Type B pancreatic cell (in vitro differentiated cells): ENCODE data around the gene CLIC4. TPM values are rescaled to one million over a fixed set of nuclear protein-coding genes. Genes with fewer than 3 reads are reported as not detected.
"Not testable (repeated sequence)": the region's sequence is repeated elsewhere in the genome, so short reads cannot be mapped to it uniquely, and the experiment has no call there.

Experiments used
- DNase-seq: peaks from one replicate; pipeline ENCODE4 v3.0.0; 2021; ENCODE audit warnings: mixed read lengths; ENCODE audit not compliant: unreplicated experiment; ENCODE audit errors: extremely low spot score
- H3K27ac Mint-ChIP-seq: 2 replicates; pipeline ENCODE4 v1.8.0; 2021; ENCODE audit warnings: mild to moderate bottlenecking, mixed read lengths
- H3K27me3 Mint-ChIP-seq: 2 replicates; pipeline ENCODE4 v1.8.0; 2021; ENCODE audit warnings: mixed read lengths
- H3K36me3 Mint-ChIP-seq: 2 replicates; pipeline ENCODE4 v1.8.0; 2021; ENCODE audit warnings: mixed read lengths
- H3K4me1 Mint-ChIP-seq: one replicate; pipeline ENCODE4 v1.8.0; 2021; ENCODE audit warnings: mixed read lengths; ENCODE audit not compliant: unreplicated experiment
- H3K4me3 Mint-ChIP-seq: 2 replicates; pipeline ENCODE4 v1.8.0; 2021; ENCODE audit warnings: mild to moderate bottlenecking, mixed read lengths
- H3K9me3 Mint-ChIP-seq: 2 replicates; pipeline ENCODE4 v1.8.0; 2021; ENCODE audit warnings: mixed read lengths
- total RNA-seq: library from RNA; stranded (reverse); gene quantifications from 2 replicates; pipeline ENCODE4 v1.2.1, GENCODE V29; 2021; ENCODE audit warnings: low replicate concordance
- TF ChIP-seq, protein P1 (sequence below): fragments of 200-600 bp; sonication (generic); conservative IDR thresholded peaks from 2 replicates; pipeline ENCODE4 v1.5.0; 2021; ENCODE audit warnings: antibody characterized with exemption, mild to moderate bottlenecking

The CLIC4 gene
- total RNA-seq, 1 donor from 2014 or later: 109 TPM

- TF ChIP-seq, protein P1, sequence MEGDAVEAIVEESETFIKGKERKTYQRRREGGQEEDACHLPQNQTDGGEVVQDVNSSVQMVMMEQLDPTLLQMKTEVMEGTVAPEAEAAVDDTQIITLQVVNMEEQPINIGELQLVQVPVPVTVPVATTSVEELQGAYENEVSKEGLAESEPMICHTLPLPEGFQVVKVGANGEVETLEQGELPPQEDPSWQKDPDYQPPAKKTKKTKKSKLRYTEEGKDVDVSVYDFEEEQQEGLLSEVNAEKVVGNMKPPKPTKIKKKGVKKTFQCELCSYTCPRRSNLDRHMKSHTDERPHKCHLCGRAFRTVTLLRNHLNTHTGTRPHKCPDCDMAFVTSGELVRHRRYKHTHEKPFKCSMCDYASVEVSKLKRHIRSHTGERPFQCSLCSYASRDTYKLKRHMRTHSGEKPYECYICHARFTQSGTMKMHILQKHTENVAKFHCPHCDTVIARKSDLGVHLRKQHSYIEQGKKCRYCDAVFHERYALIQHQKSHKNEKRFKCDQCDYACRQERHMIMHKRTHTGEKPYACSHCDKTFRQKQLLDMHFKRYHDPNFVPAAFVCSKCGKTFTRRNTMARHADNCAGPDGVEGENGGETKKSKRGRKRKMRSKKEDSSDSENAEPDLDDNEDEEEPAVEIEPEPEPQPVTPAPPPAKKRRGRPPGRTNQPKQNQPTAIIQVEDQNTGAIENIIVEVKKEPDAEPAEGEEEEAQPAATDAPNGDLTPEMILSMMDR: no peak
- Mint-ChIP-seq H3K36me3 (no peaks in the 10 kb centered on the region), H3K27ac (no peak overlapping the region)
Measured at GRCh38 chr1:24714859-24715520, 30.3 kb upstream of the CLIC4 start.

GRCh38 chr1:24715658-24716057 is 29.6 kb upstream of the CLIC4 start:
- H3K4me3 Mint-ChIP-seq: no peak overlapping the region
- H3K9me3 Mint-ChIP-seq: no peaks in the 10 kb centered on the region
- TF ChIP-seq, protein P1: no peak
- H3K4me1 Mint-ChIP-seq: no peaks in the 10 kb centered on the region
- H3K36me3 Mint-ChIP-seq: no peaks in the 10 kb centered on the region
- no peak overlapping the region for H3K27ac Mint-ChIP-seq
- DNase-seq: no peak
- H3K27me3 Mint-ChIP-seq: no peaks in the 10 kb centered on the region

More at GRCh38 chr1:24714859-24715520, 30.3 kb upstream of the CLIC4 start:
- Mint-ChIP-seq H3K9me3 (no peaks in the 10 kb centered on the region), H3K4me1 (no peaks in the 10 kb centered on the region), H3K27me3 (no peaks in the 10 kb centered on the region), H3K4me3 (no peak overlapping the region)
- DNase-seq: no peak

DNA sequence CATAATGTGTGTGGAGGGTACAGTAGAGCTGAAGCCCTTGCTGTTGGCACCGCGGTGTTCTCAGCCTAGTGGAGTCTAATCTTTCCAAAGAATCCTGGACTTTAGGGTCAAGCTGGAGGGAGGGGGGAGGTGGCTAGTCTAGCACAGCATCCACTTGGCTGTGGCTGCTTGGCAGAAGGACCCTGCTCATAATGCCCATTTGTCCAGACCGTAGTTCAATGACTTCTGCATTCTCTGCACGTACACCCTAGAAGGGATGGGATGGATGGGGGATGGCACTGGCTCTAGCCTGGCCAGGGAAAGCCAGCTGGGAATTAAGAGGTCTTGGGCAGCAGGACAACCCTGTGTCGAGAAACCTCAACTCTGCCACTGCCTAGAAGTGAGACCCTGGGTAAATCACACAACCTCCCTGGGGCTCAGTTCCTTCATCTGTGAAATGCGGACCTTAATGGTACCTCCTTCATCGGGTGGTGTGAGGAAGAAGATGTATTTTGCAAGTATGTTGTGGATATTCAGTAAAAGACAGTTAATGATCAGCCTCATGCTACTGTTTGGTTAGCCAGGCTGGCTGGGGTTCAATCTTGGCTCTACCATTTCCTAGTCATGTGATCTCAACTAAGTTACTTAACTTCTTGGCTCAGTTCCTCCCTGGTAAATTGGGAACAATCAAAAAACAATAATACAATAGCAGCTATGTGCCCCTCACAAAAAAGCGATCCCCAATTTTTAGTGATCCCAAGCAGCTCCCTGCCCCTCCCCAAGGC is 27.2 kb upstream of the CLIC4 start:
- TF ChIP-seq, protein P1: no peak
- Mint-ChIP-seq H3K36me3 (no peaks in the 10 kb centered on the region), H3K27ac (peak overlapping the region; percentile 13), H3K9me3 (no peaks in the 10 kb centered on the region), H3K4me3 (no peak overlapping the region), H3K27me3 (no peaks in the 10 kb centered on the region), H3K4me1 (no peaks in the 10 kb centered on the region)
- no peak for DNase-seq

GRCh38 chr1:24720152-24720551 is 25.1 kb upstream of the CLIC4 start:
- no peaks in the 10 kb centered on the region for H3K27me3 Mint-ChIP-seq
- TF ChIP-seq, protein P1: no peak
- no peak for DNase-seq
- peaks cover 11% of the 10 kb centered on the region for H3K4me1 Mint-ChIP-seq
- H3K36me3 Mint-ChIP-seq: no peaks in the 10 kb centered on the region
- no peak overlapping the region for H3K4me3 Mint-ChIP-seq
- H3K27ac Mint-ChIP-seq: no peak overlapping the region
- no peaks in the 10 kb centered on the region for H3K9me3 Mint-ChIP-seq

GRCh38 chr1:24721533-24721932 is 23.7 kb upstream of the CLIC4 start:
- Mint-ChIP-seq H3K9me3 (no peaks in the 10 kb centered on the region), H3K4me1 (peaks cover 18% of the 10 kb centered on the region), H3K36me3 (no peaks in the 10 kb centered on the region), H3K27ac (no peak overlapping the region), H3K4me3 (no peak overlapping the region), H3K27me3 (no peaks in the 10 kb centered on the region)
- DNase-seq: no peak
- TF ChIP-seq, protein P1: no peak

DNA sequence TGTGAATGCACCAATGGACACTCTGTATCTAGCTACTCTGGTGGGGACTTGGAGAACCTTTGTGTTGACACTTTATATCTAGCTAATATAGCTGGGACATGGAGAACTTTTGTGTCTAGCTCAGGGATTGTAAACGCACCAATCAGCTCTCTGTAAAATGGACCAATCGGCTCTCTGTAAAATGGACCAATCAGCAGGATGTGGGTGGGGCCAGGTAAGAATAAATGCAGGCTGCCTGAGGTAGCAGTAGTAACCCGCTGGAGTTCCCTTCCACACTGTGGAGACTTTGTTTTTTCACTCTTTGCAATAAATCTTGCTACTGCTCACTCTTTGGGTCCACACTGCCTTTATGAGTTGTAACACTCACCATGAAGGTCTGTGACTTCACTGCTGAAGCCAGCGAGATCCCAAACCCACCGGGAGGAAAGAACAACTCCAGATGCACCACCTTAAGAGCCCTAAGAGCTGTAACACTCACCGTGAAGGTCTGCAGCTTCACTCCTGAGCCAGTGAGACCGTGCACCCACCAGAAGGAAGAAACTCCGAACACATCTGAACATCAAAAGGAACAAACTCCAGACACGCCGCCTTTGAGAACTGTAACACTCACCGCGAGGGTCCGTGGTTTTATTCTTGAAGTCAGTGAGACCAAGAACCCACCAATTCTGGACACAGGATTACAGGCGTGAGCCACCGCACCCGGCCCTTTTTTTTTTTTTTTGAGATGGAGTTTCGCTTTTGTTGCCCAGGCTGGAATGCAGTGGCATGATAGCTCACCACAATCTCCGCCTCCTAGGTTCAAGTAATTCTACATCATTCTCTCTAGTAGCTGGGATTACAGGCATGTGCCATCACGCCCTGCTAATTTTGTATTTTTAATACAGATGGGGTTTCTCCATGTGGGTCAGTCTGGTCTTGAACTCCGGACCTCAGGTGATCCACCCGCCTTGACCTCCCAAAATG is 22.9 kb upstream of the CLIC4 start:
- H3K27me3 Mint-ChIP-seq, H3K36me3 Mint-ChIP-seq, H3K4me3 Mint-ChIP-seq, DNase-seq, H3K27ac Mint-ChIP-seq, H3K9me3 Mint-ChIP-seq: not testable (repeated sequence)
- H3K4me1 Mint-ChIP-seq: peaks cover 21% of the 10 kb centered on the region
